Measurements from ENCODE around the gene MMP8. TPM values are rescaled to one million over a fixed set of nuclear protein-coding genes. Genes with fewer than 3 reads are reported as not detected.

MMP8 gene
- polyA plus RNA-seq, 1 experiment = not detected

GRCh38 chr11:102708654-102709053 is 16.1 kb downstream of the MMP8 start:
- ChIA-PET CTCF (no interaction called here), POLR2A (no interaction called here)
- H3K36me3 ChIP-seq (ENCODE audit: control insufficient read depth, insufficient read depth, low read length) = no peaks in the 10 kb centered on the region
- DNase-seq (ENCODE audit: low read depth) = no peak
- H3K4me3 ChIP-seq (ENCODE audit: low read depth, low read length) = no peak overlapping the region
- peaks cover 2% of the 10 kb centered on the region for H3K27me3 ChIP-seq (ENCODE audit: control insufficient read depth, insufficient read depth, low read length)
- TF ChIP-seq CTCF (IDR thresholded peaks at IDR 0.05; ENCODE audit: insufficient read depth, low read depth, low read length) = no peak

- H3K4me3 ChIP-seq (ENCODE audit: low read depth, low read length) = no peak within 1 kb of the TSS
- no peak for TF ChIP-seq CTCF (IDR thresholded peaks at IDR 0.05; ENCODE audit: insufficient read depth, low read depth, low read length)
These were observed 19.1 kb downstream of the MMP8 start, which contains the start of gene MMP27 for GRCh38 chr11:102705626-102706025. Gene MMP27 (minus strand): TSS chr11:102705769. CDS start chr11:102705714, 55 bp downstream.

GRCh38 chr11:102704841-102705240 is 19.9 kb downstream of the MMP8 start:
- ChIA-PET POLR2A (no interaction called here), CTCF (interaction anchor here (0.8 to 1.0 kb wide), 2 partner anchors 13 to 25 kb away, joined by 3 read pairs; no protein-coding TSS in a partner anchor)
- H3K36me3 ChIP-seq (ENCODE audit: control insufficient read depth, insufficient read depth, low read length) = no peaks in the 10 kb centered on the region
- peaks cover 2% of the 10 kb centered on the region for H3K27me3 ChIP-seq (ENCODE audit: control insufficient read depth, insufficient read depth, low read length)
- DNase-seq (ENCODE audit: low read depth) = no peak
- TF ChIP-seq CTCF (IDR thresholded peaks at IDR 0.05; ENCODE audit: insufficient read depth, low read depth, low read length) = no peak
- no peak overlapping the region for H3K4me3 ChIP-seq (ENCODE audit: low read depth, low read length)

More at GRCh38 chr11:102705626-102706025, 19.1 kb downstream of the MMP8 start, which contains the start of gene MMP27:
- DNase-seq (ENCODE audit: low read depth) = no peak
- Histone ChIP-seq H3K27me3 (ENCODE audit: control insufficient read depth, insufficient read depth, low read length) (peaks cover 2% of the 10 kb centered on the region), H3K36me3 (ENCODE audit: control insufficient read depth, insufficient read depth, low read length) (no peaks in the 10 kb centered on the region)
- CTCF ChIA-PET = interaction anchor here (0.8 to 1.0 kb wide), 2 partner anchors 13 to 24 kb away, joined by 3 read pairs; no protein-coding TSS in a partner anchor
- POLR2A ChIA-PET = no interaction called here

GRCh38 chr11:102703826-102704493 is 20.8 kb downstream of the MMP8 start:
- no peak for DNase-seq (ENCODE audit: low read depth)
- CTCF ChIA-PET = no interaction called here
- peaks cover 4% of the 10 kb centered on the region for H3K27me3 ChIP-seq (ENCODE audit: control insufficient read depth, insufficient read depth, low read length)
- POLR2A ChIA-PET = no interaction called here
- H3K4me3 ChIP-seq (ENCODE audit: low read depth, low read length) = no peak overlapping the region
- H3K36me3 ChIP-seq (ENCODE audit: control insufficient read depth, insufficient read depth, low read length) = no peaks in the 10 kb centered on the region
- no peak for TF ChIP-seq CTCF (IDR thresholded peaks at IDR 0.05; ENCODE audit: insufficient read depth, low read depth, low read length)

- ChIA-PET POLR2A (no interaction called here), CTCF (interaction anchor here (0.8 kb wide), 1 partner anchor 29 kb away, joined by 3 read pairs; no protein-coding TSS in a partner anchor)
- TF ChIP-seq CTCF (IDR thresholded peaks at IDR 0.05; ENCODE audit: insufficient read depth, low read depth, low read length) = no peak
- no peak overlapping the region for H3K4me3 ChIP-seq (ENCODE audit: low read depth, low read length)
- no peak for DNase-seq (ENCODE audit: low read depth)
- H3K36me3 ChIP-seq (ENCODE audit: control insufficient read depth, insufficient read depth, low read length) = no peaks in the 10 kb centered on the region
- peaks cover 4% of the 10 kb centered on the region for H3K27me3 ChIP-seq (ENCODE audit: control insufficient read depth, insufficient read depth, low read length)
These were observed 29.6 kb downstream of the MMP8 start for GRCh38 chr11:102695201-102695600.

Measured in BJ (cell line).